ENCODE results near the gene STX1A.

GRCh38 chr7:73717025-73717807, 2.3 kb downstream of the STX1A start:
- TF ChIP-seq POLR2AphosphoS5 (IDR thresholded peaks at IDR 0.05; ENCODE audit: low read depth, low read length) (no peak), POLR2A (IDR thresholded peaks at IDR 0.05; ENCODE audit: low read depth, low read length) (no peak), POU2F2 (IDR thresholded peaks at IDR 0.05; ENCODE audit: low read depth, low read length) (no peak), PAX5 (IDR thresholded peaks at IDR 0.05; ENCODE audit: insufficient read depth, low read length, severe bottlenecking) (no peak)
